HG03342 (cell line): ENCODE data around the gene LOXL4.
"Not testable (repeated sequence)": the region's sequence is repeated elsewhere in the genome, so short reads cannot be mapped to it uniquely, and the experiment has no call there.

ENCODE experiments used
- ATAC-seq: cut with Tn5 transposase; IDR thresholded peaks from one replicate; pipeline ENCODE4 v1.9.1; 2021; ENCODE audit warnings: mild to moderate bottlenecking, moderate library complexity; ENCODE audit not compliant: unreplicated experiment

LOXL4 gene

DNA sequence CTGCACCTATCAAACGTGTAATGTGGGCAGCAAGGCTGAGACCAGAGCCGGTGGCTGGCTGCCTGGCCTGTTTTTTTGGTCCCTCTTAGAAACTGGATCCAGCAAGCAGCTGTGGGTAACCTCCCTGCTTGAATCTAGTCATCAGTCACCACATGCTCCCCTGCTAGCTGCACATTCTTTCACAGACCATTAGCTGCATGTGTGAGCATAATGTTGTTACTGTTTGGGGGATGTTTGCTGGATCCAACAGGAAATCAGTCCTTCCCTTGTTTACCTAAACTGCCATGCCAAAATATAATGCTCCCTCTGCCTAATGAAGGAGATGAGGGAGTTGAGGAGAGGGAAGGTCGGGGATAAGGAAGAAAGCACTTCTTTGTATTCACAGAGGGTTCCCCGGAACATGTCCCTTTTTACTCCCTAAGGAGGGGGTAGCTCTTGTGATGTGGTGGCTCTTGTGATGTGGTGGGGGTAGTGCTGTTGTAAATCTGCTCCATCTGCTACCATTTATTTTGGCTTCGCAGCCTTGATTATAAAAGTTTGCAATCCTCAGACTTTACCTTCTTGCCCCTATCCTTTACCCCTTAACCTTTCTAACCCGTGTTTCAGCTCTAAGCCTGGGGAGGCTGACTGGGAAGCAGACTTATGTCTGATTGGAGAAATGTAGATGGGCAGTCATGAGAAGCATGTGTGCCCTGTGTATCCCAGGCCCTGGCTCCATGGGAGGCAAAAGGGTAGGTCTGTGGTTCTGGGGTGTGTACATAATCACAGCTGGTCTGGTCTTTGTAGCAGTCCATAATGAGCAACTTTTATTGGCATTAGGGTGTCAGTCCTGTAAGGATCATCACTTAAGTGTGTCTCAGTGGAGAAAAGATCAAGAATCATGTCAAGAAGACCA, 20.8 kb downstream of the LOXL4 start:
- ATAC-seq: no peak

DNA sequence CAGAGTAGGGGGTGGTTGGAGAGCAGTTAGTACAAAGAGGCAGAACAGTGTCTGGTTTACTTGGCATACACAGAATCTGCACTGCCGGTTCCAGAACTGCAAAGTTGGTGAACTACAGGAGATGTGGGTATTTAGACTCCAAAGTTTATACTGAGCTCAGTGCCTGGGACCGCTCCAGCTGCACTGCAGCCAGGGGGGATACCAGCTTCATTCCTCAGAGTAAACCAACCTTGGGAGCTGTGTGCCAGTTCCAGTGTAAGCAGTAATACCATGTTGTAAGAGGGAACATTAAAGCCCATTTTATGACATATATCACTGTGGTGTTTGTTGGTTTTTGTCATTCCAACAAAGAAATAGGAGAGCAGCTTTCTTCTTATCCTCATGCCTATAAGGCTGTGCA, 23.4 kb downstream of the LOXL4 start:
- ATAC-seq: no peak

DNA sequence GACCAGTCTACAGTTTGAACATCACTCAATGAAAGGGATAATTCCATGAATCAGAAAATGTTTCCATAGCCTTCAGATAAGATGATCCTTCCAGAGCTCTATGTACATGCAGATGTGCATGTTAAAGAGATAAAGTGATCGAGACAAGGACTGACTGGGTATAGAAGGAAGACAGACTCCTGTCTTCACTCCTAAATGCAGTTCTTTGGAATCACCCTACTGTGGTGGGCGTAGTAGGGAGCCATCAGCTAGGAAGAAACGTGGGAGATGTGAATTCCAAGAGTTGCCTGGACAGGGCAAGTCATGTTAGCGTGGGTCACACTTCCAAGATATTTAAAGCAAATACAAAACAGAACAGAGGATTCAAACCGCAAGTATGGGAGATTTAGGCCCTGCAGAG, 23.9 kb downstream of the LOXL4 start:
- ATAC-seq: no peak

DNA sequence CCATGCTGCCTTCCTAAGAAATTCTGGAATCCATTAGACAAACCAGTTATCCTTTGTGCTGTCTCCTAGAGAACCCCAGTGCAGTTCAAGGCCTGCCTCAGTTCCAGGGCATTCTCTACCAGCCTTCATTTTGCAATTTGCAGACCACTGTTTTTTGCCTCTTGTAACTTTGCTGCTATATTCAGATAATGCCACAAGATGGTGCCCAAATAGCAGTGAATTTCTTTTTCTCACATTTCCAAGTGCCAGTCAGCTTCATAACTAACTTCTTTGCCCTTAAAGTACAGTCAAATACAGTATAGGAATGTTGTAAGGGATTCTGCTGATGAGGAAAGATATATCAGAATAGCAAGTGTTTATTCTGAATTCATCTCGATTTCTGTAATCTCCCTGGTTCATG, 25.2 kb downstream of the LOXL4 start:
- ATAC-seq: no peak

DNA sequence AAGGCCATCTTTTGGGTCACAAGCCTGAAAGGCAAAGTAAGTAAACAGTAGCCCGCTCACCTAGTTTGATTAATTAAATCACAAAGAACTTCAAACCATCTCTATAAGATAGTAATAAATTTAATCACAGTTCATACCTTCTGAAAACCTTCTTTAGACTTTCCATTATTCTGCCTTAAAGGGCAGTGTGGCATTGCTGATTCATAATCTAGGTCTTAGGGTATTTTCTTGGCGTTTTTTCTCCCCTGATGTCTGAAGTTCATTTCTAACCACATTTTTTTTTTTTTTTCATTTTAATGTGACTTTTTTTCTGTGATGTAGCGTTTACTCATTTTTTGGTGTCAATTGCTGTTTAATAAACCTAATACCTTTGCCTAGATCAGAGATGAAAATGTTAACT, 27.5 kb downstream of the LOXL4 start:
- ATAC-seq: no peak

DNA sequence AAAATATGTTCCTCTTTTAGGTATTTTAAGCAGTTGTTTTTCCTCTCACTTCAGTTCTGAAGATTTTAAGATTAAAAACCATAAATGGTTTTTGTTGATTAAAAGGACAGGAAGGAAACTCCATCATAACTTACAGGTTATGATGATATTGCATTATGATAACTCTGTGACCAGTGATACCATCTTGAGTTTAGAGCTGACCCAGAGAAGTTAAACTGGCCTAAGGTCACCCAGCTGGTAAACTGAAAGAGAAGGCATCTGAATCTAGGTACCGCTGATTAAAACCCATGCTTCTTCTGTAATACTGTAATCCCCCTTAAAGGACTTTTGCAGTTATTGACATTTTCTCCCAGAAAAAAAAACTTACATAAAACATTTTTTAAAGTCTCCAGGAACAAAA, 29.6 kb downstream of the LOXL4 start:
- no peak for ATAC-seq

DNA sequence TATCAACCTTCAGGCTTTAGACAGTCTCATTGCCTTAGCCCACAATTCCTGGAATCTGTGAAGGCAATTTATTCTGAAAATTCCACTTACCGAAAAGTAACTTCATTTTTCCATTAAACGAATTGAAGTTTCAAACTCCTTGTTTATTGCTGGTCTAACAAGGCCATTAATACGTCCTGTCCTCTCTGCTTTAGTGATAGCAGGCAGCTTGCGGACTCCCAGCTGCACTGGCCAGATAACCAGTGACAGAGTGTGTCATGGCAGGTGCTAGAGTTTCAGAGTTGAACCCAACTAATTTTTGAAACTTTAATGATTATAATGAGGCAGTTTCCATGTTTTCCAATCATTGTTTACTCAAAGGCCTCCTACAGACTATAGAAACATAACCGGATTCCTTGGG, 31.1 kb downstream of the LOXL4 start:
- no peak for ATAC-seq

DNA sequence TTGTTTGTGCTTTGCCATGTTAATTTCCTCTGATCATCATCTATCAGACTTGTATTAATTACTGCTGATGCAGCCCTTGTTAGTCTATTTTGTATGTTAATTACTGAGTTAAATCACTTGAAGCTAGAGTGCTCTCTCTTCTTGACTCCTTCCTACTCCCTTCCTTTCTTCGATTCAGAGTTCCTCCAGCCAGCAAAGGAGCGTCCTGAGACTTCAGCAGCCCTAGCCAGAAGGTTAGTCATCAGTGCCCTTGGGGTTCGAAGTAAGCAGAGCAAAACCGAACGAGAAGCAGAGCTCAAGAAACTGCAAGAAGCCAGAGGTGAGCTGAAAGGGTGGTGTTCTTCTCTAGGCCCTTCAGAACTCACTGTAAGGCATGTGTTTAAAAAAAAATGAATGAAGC, 32.1 kb downstream of the LOXL4 start:
- ATAC-seq: no peak

DNA sequence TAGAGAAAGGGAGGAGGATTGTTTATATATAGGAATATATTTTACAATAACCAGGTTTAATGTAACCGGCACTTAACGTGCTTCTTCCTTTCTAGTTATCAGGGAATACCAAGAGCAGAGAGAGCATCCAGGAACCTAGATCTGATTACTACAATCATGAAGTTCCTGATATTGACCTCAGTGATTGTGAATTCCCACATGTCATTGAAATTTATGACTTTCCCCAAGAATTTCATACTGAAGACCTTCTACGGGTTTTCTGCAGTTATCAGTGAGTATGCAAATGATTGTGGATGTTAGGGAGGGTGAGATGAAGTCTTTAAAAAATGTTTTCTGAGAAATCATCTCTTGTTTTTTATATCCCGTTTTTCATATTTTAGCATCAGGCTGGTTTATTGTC, 36.6 kb downstream of the LOXL4 start:
- ATAC-seq: no peak

DNA sequence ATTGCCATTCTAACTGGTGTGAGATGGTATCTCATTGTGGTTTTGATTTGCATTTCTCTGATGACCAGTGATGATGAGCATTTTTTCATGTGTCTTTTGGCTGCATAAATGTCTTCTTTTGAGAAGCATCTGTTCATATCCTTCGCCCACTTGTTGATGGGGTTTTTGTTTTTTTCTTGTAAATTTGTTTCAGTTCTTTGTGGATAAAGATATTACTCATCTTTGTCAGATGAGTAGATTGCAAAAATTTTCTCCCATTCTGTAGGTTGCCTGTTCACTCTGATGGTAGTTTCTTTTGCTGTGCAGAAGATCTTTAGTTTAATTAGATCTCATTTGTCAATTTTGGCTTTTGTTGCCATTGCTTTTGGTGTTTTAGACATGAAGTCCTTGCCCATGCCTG, 39.7 kb downstream of the LOXL4 start:
- not testable (repeated sequence) for ATAC-seq

DNA sequence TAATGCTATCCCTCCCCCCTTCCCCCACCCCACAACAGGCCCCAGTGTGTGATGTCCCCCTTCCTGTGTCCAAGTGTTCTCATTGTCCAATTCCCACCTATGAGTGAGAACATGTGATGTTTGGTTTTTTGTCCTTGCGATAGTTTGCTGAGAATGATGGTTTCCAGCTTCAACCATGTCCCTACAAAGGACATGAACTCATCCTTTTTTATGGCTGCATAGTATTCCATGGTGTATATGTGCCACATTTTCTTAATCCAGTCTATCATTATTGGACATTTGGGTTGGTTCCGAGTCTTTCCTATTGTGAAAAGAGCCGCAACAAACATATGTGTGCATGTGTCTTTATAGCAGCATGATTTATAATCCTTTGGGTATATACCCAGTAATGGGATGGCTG, 40.3 kb downstream of the LOXL4 start:
- not testable (repeated sequence) for ATAC-seq

DNA sequence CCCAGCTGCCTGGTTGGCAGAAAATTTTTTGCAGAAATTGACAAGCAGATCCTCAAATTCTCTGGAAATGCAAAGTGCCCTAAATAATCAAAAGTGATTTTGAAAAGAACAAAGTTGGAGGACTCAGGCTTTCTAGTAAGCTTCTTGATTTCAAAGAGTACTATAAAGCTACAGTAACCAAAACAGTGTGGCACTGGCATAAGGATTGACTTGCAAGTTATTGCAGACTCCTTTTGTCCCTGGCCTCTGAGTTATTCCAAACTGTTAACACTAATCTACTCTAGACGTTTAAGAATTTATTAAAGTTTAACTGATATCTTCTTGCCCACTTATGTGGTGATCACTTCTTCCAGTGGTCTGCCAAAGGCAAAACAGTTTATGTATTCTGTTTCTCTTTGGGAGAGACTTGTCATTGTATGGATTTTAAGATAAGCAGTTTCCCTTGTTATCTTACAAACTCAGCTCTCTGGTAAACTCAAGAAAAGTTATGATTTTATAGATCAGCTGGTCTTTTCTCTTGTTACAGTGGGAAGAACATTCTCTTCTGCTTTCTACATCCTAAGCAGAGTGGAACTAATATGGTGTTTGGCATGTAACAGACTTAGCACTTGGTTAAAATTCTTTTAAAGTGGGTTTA, 41.4 kb downstream of the LOXL4 start:
- no peak for ATAC-seq

DNA sequence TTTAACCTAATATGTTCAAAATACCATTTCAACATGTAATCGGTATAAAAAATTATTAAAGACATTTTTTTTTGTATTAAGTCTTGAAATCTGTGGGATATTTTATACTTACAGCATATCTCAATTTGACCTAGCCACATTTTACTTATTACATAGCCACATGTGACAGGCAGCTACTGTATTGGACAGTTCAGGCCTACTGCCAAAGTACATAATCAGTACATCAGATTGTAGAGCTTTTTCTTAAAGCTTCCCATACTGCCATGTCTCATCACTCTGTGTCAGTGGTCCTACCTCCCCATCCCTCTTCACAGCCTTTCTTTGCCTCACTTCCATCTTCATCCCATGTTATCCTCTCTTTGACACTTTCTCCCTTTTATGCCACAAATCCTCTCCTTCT, 43.0 kb downstream of the LOXL4 start:
- no peak for ATAC-seq

DNA sequence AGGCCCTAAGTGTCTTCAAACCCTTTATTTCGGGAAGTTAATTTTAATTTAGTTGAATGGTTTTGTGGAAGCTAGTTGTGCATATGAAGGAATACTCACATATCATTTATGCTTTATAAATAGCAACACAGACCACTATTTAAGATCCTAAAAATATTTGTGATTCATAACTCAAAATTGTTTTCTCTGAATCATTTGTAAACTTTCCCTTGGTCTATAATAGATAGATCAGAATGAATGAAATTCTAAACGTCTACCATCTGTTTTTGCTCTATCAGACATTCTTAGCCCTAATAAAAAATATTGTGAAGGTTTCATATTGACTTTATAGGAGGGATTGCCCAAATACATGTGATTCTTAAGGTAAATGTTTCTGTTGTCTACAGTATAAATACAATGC, 43.5 kb downstream of the LOXL4 start:
- no peak for ATAC-seq

DNA sequence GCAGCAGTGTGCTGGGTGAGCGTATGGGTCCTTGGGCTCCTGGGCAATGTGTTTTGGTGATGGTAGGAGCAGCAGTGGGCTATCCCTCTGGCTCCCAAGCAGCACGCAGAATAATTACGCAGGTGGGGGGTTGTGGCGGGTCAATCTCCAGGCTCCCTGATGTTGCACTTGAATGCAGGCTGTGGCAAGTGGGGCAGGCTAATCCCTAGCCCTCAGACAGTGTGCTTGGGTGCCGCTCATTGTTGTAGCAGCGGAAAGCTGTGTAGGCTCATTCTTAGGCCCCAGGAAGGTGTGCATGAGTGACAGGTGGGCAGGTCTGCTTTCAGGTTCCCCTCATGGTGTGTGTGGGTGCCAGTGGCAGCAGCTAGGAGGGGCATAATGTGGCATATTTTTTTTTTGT, 44.1 kb downstream of the LOXL4 start:
- ATAC-seq: no peak

DNA sequence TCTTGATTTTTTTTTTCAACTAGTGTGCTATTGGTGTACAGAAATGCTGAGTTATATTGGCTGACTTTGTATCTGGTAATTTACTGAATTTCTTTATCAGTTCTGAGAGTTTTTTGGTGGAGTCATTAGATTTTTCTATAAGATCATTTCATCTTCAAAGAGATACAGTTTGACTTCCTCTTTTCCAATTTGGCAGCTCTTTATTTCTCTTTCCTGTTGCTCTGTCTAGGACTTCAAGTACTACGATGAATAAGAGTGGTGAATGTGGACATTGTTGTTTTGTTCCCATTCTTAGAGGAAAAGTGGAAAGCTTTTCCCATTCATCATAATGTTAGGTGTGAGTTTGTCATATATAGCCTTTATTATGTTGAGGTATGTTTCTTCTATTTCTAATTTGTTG, 50.2 kb downstream of the LOXL4 start:
- ATAC-seq: no peak

DNA sequence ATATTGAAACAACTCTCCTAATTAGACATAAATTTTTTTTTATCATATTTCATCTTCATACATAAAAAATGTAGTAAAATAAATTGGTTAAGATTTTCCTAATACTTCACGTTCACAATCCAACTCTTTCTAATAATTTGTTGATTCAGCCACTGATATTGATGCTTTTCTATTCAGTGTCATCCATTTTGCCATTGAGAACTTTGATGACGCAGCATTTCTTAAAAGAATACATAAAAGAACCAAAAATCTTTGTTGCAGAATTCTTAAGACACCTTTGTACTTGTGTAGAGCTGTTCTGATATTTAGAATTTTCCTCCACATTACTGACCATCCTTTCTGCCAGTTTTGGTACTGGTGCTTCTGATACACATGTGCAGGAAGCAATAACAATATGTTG, 52.6 kb downstream of the LOXL4 start:
- ATAC-seq: no peak

DNA sequence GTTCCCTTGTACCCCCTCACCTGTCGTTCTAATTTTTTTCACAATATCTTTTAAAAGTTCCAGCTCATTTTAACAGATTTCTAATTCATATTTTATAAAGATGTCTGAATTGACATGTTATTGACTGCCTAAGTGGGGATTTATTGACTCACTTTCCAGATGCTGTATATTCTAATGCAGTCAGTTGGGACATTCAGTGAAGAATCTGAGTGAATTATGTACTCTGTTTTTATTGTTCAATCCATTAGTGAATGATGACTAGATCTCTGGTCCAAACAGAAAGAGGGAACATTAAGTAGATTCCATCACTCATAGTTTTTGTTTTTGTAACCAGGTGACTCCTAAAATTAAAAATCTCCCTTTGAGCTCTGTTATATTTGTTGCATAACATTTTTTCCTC, 54.3 kb downstream of the LOXL4 start:
- ATAC-seq: no peak

DNA sequence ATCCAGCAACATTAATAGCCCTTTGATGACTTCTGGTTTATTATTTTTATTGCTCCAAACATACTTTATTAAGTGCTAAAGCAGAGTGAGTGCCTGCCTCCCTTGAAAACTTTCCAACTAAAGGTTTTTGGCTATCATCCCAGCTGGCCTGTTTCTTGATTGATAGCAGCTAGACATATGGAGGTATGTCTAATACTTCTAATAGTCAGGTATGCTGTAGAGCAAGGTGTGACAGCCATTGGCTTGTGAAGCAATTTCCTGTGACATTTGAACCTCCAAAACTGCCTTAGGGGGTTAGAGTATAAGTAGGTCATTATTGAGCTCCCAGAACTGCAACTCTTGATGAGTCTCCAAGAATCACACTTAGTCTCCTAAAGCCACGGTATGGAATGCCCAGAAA, 55.8 kb downstream of the LOXL4 start:
- no peak for ATAC-seq

DNA sequence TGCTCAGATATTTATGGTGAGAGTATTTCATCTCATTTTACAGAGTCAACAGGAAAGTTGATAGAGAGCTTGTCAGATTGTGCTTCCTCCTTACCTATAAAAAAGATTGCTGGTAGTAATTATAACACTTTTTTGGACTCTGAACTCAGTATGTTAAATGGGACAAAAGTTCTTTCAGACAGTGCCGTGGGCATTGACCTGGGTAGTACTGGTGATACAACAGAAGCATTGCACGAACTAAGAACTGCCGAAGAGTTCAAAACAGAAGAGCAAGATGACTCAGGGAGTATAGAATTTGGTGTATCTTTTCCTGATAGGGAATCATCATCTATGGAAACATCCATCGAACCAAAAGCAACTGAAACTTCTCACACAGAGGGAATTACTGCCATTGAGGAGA, 58.6 kb downstream of the LOXL4 start:
- ATAC-seq: no peak

DNA sequence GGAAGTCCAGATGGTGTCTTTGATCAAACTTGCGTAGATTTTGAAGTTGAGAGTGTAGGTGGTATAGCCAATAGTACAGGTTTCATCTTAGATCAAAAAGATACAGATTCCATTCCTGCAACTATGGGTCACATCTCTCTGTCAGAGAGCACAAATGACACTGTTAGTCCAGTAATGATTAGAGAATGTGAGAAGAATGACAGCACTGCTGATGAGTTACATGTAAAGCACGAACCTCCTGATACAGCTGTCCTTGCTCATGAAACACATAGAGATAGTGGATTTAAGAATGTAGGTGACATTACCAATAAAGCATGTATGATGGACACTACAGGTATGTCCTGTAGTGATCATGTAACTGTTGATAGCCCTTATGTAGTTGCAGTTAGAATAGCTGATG, 59.1 kb downstream of the LOXL4 start:
- no peak for ATAC-seq

DNA sequence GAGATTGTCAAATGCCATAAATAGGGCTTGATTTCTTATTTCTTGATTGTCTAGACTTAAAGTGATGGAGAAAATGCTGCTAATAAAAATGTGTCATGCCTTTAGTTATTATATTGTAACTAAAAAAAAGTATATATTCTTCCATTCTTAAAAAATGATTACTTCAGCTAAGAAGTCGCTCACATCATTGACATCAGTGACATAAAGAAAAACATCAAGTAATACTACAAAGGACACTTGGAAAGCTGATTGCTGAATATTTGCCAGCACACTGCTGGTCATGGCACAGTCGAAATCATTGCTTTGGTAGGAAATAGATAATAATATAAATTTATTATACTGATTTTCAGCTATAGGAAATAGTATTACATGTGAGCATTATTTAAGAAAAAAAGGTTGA, 62.6 kb downstream of the LOXL4 start:
- ATAC-seq: no peak

DNA sequence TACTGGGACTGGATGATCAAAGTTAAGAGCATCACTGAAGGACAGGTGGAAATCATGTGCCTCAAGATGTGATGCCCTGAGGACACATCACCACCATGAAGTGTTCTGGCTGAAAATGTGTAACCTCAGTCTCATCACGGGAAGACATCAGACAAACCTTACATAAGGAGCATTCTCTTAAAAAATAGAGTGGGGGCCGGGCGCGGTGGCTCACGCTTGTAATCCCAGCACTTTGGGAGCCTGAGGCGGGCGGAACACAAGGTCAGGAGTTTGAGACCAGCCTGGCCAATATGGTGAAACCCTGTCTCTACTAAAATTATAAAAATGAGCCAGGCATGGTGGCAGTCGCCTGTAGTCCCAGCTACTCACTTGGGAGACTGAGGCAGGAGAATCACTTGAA, 65.6 kb downstream of the LOXL4 start:
- ATAC-seq: no peak
